H1 (cell line): ENCODE results near the gene CDK13. TPM values are rescaled to one million over a fixed set of nuclear protein-coding genes. Genes with fewer than 3 reads are reported as not detected.

Source experiments
- BRCA1 ChIP-seq: IDR thresholded peaks from 2 replicates; pipeline ENCODE4 v1.6.1; 2012; ENCODE audit warnings: low read depth, low read length, improper control_type of control experiment
- CHD1 ChIP-seq: IDR thresholded peaks from 2 replicates; pipeline ENCODE4 v1.6.1; 2012; ENCODE audit warnings: low read depth, low read length, improper control_type of control experiment
- CHD7 ChIP-seq: fragments of 300-600 bp; sonication (generic); IDR thresholded peaks from 2 replicates; pipeline ENCODE4 v1.7.1; 2012; ENCODE audit warnings: low read length, moderate library complexity, mild to moderate bottlenecking, inconsistent platforms; ENCODE audit not compliant: insufficient replicate concordance
- EGR1 ChIP-seq: IDR thresholded peaks from 2 replicates; pipeline ENCODE4 v1.6.1; 2011; ENCODE audit warnings: low read depth, low read length, borderline replicate concordance
- EZH2 ChIP-seq: fragments of 200-600 bp; sonication (generic); IDR thresholded peaks from 2 replicates; pipeline ENCODE4 v1.7.1; 2012; ENCODE audit warnings: low read depth, mild to moderate bottlenecking, moderate library complexity, low read length, inconsistent platforms; ENCODE audit not compliant: severe bottlenecking
- FOSL1 ChIP-seq: IDR thresholded peaks from 2 replicates; pipeline ENCODE4 v1.6.1; 2011; ENCODE audit warnings: mild to moderate bottlenecking, low read depth, low read length, moderate library complexity; ENCODE audit not compliant: insufficient read depth
- JUN ChIP-seq: IDR thresholded peaks from 2 replicates; pipeline ENCODE4 v1.6.1; 2011; ENCODE audit warnings: low read depth, mild to moderate bottlenecking, improper control_type of control experiment, low read length
- NRF1 ChIP-seq: IDR thresholded peaks from 2 replicates; pipeline ENCODE4 v1.6.1; 2011; ENCODE audit warnings: mild to moderate bottlenecking, low read depth, low read length, improper control_type of control experiment
- PHF8 ChIP-seq: fragments of 200-600 bp; sonication (generic); conservative IDR thresholded peaks from 2 replicates; pipeline ENCODE4 v1.7.1; 2012; ENCODE audit warnings: low read depth, mild to moderate bottlenecking, inconsistent platforms, low read length, moderate library complexity
- RNF2 ChIP-seq: fragments of 200-900, 300-1000 bp; sonication (generic); IDR thresholded peaks from 2 replicates; pipeline ENCODE4 v1.7.1; 2016; ENCODE audit warnings: borderline replicate concordance, low read depth, mild to moderate bottlenecking, antibody characterized with exemption, low read length; ENCODE audit not compliant: poor library complexity, severe bottlenecking; ENCODE audit errors: missing control alignments
- SIX5 ChIP-seq: IDR thresholded peaks from 2 replicates; pipeline ENCODE4 v1.6.1; 2011; ENCODE audit warnings: mild to moderate bottlenecking, low read depth, low read length
- polyA plus RNA-seq, 7 experiments: library from polyadenylated mRNA; depleted of rRNA in 3 of 7; stranded (reverse) in 5 of 7; unstranded in 2 of 7; fragments of >200 nt in 5 of 7; fragments of 200-250 nt in 2 of 7; gene quantifications; 1 replicate in 5 of 7; 2 replicates in 1 of 7; 4 replicates in 1 of 7; pipeline versions ENCODE4 v1.2.1 to v1.2.3, GENCODE V29; 2011 to 2013; ENCODE audit warnings: missing spikeins in 2 of 7, mixed read lengths in 2 of 7
- total RNA-seq: library from RNA; stranded (reverse); fragmentation: NEBNext Ultra II Directional; extraction: Animal tissue kit (Norgen Biotek cat#: 25700); gene quantifications from 2 replicates; pipeline ENCODE4 v1.2.1, GENCODE V29; 2021

The CDK13 gene
- total and polyA plus RNA-seq, 2 of the 8 experiments (the other 6 are each of a cell fraction or from before 2014, with no cell fraction given): 22.6 to 49.5 TPM

- TF ChIP-seq CHD7: no peak
- TF ChIP-seq EGR1: no peak
- TF ChIP-seq PHF8: no peak
- no peak for TF ChIP-seq RNF2
- TF ChIP-seq SIX5: no peak
- TF ChIP-seq JUN: no peak
- no peak for TF ChIP-seq EZH2
- TF ChIP-seq BRCA1: no peak
- TF ChIP-seq FOSL1: no peak
- TF ChIP-seq CHD1: no peak
- TF ChIP-seq NRF1: no peak
These were observed 7.2 kb upstream of the CDK13 start (continued) for GRCh38 chr7:39942883-39943282.
